Tibial nerve (tissue), 4 donors: ENCODE measurements around the gene EIF4E. TPM values are rescaled to one million over a fixed set of nuclear protein-coding genes. Genes with fewer than 3 reads are reported as not detected.
"Not testable (repeated sequence)": the region's sequence is repeated elsewhere in the genome, so short reads cannot be mapped to it uniquely, and the experiment has no call there.

Source experiments
- DNase-seq, 2 donors: peaks; one replicate each; pipeline ENCODE4 v3.0.0-alpha.2; 2019; ENCODE audit warnings: low spot score in 2 of 2
- H3K27ac ChIP-seq, 4 donors: fragments of 200-600 bp; sonication (generic) in 3 of 4; one replicate each; pipeline ENCODE4 v1.5.1; 2017 to 2019; ENCODE audit warnings: mild to moderate bottlenecking in 1 of 4
- H3K27me3 ChIP-seq, 2 donors: fragments of 200-600 bp; sonication (generic) in 1 of 2; one replicate each; pipeline versions ENCODE4 v1.5.1 to v1.6.0; 2017 to 2019
- H3K36me3 ChIP-seq, 3 donors: fragments of 200-600 bp; sonication (generic); one replicate each; pipeline ENCODE4 v1.5.1; 2018 to 2019
- H3K4me1 ChIP-seq, 4 donors: fragments of 200-600 bp; sonication (generic) in 3 of 4; one replicate each; pipeline ENCODE4 v1.5.1; 2017 to 2019
- H3K4me3 ChIP-seq, 4 donors: fragments of 200-600 bp; sonication (generic) in 3 of 4; one replicate each; pipeline ENCODE4 v1.5.1; 2017 to 2019; ENCODE audit warnings: mild to moderate bottlenecking in 1 of 4, moderate library complexity in 1 of 4
- H3K9me3 ChIP-seq, 4 donors: fragments of 200-600 bp; sonication (generic) in 3 of 4; one replicate each; pipeline ENCODE4 v1.5.1; 2017 to 2019
- CTCF ChIP-seq, 5 experiments: fragments of 200-600 bp in 3 of 5; fragments of 450-650 bp in 2 of 5; sonication (generic) in 3 of 5; IDR thresholded peaks; one replicate each; pipeline ENCODE4 v1.5.1; 2016 to 2019; ENCODE audit warnings: antibody characterized with exemption in 5 of 5, mild to moderate bottlenecking in 3 of 5, moderate library complexity in 2 of 5
- EP300 ChIP-seq, 2 donors: sonication (generic); formaldehyde crosslinking; IDR thresholded peaks; one replicate each; pipeline ENCODE4 v1.6.1; 2017; ENCODE audit warnings: antibody characterized with exemption in 2 of 2, mild to moderate bottlenecking in 1 of 2
- POLR2A ChIP-seq, 2 donors: fragments of 450-650 bp; IDR thresholded peaks; one replicate each; pipeline ENCODE4 v1.6.1; 2017; ENCODE audit warnings: antibody characterized with exemption in 2 of 2, mild to moderate bottlenecking in 2 of 2, moderate library complexity in 2 of 2
- WGBS, 2 donors: methylation state at CpG; one replicate each; pipeline ENCODE4 v1.1.5; 2018; 5-methylcytosine and 5-hydroxymethylcytosine counted together
- small RNA-seq: library from RNA; depleted of rRNA; stranded (forward); fragments of <200 nt; gene quantifications from one replicate; pipeline ENCODE3, GENCODE V24; 2016
- total RNA-seq, 4 donors: library from RNA; depleted of rRNA; stranded (reverse); fragments of >200 nt; gene quantifications; one replicate each; pipeline ENCODE4 v1.1.0, GENCODE V29; 2016

Gene EIF4E
- total RNA-seq, 4 donors from 2014 or later: 49.6 to 73.0 (median 63.6) TPM

- WGBS, 2 donors: 42 to 48% methylated on average over 5 of the region's 5 CpGs
- no peak for DNase-seq
These were observed 89.8 kb downstream of the EIF4E start for GRCh38 chr4:98838977-98839618.

GRCh38 chr4:98838531-98838930 is 90.4 kb downstream of the EIF4E start:
- Histone ChIP-seq H3K27ac (no peak overlapping the region), H3K4me3 (no peak overlapping the region), H3K9me3 (no peaks in the 10 kb centered on the region), H3K36me3 (no peaks in the 10 kb centered on the region), H3K27me3 (no peaks in the 10 kb centered on the region), H3K4me1 (no peaks in the 10 kb centered on the region)
- no peak for TF ChIP-seq CTCF (IDR thresholded peaks at IDR 0.05)
- no peak for TF ChIP-seq EP300 (IDR thresholded peaks at IDR 0.05)
- no peak for TF ChIP-seq POLR2A (IDR thresholded peaks at IDR 0.05)
- 81 to 89% methylated on average over 4 of the region's 4 CpGs for WGBS, 2 donors
- no peak for DNase-seq

More at GRCh38 chr4:98838977-98839618, 89.8 kb downstream of the EIF4E start:
- no peaks in the 10 kb centered on the region for H3K36me3 ChIP-seq
- no peaks in the 10 kb centered on the region for H3K27me3 ChIP-seq
- no peak overlapping the region for H3K4me3 ChIP-seq
- no peak for TF ChIP-seq POLR2A (IDR thresholded peaks at IDR 0.05)
- no peak for TF ChIP-seq EP300 (IDR thresholded peaks at IDR 0.05)
- TF ChIP-seq CTCF (IDR thresholded peaks at IDR 0.05): no peak
- no peaks in the 10 kb centered on the region for H3K4me1 ChIP-seq
- H3K9me3 ChIP-seq: no peaks in the 10 kb centered on the region
- H3K27ac ChIP-seq: no peak overlapping the region

- 61% methylated on average over 1 of the region's 1 CpG for WGBS, 2 donors
- Histone ChIP-seq H3K9me3 (no peaks in the 10 kb centered on the region), H3K4me3 (no peak overlapping the region), H3K36me3 (no peaks in the 10 kb centered on the region), H3K4me1 (no peaks in the 10 kb centered on the region), H3K27me3 (no peaks in the 10 kb centered on the region), H3K27ac (no peak overlapping the region)
- DNase-seq: no peak
- TF ChIP-seq EP300 (IDR thresholded peaks at IDR 0.05): no peak
- TF ChIP-seq CTCF (IDR thresholded peaks at IDR 0.05): no peak
- TF ChIP-seq POLR2A (IDR thresholded peaks at IDR 0.05): no peak
These were observed 95.5 kb downstream of the EIF4E start for GRCh38 chr4:98833384-98833783.

GRCh38 chr4:98831036-98831435 is 97.9 kb downstream of the EIF4E start:
- 73 to 96% methylated on average over 1 of the region's 1 CpG for WGBS, 2 donors
- not testable (repeated sequence) for DNase-seq

More at GRCh38 chr4:98831036-98831435, 97.9 kb downstream of the EIF4E start:
- not testable (repeated sequence) for H3K36me3 ChIP-seq, H3K27me3 ChIP-seq, H3K27ac ChIP-seq, H3K4me3 ChIP-seq, H3K4me1 ChIP-seq, H3K9me3 ChIP-seq

Small RNAs within 50 kb of the gene (small RNA-seq; reads per million reads assigned to genes)
- gene RNU7-149P (not detected), gene TBCAP3 (not detected)

Other genes starting within 250 kb of the EIF4E start
- 10 to 100 TPM; 16.4 to 32.1 (median 20.0) TPM for gene METAP1, start 66.6 kb upstream of the EIF4E start, total RNA-seq
- 100 to 1,000 TPM; 111 to 139 (median 122) TPM for gene ADH5, start 159.7 kb upstream of the EIF4E start, total RNA-seq
- 1 to 10 TPM in 1 of 4 donors, under 1 TPM in 3; 0.42 to 5.1 (median 0.62) TPM for gene ADH4, start 215.2 kb upstream of the EIF4E start, total RNA-seq